ENCODE data around the gene PDLIM1.

PDLIM1 gene

GRCh38 chr10:95196046-95196445, 94.8 kb downstream of the PDLIM1 start:
- no peak for DNase-seq

- DNase-seq = no peak
Observed at GRCh38 chr10:95193944-95194343, 96.9 kb downstream of the PDLIM1 start, which contains the start of gene ACSM6. Gene ACSM6, plus strand, starts transcription at chr10:95194238. Its CDS starts 248 bp downstream, at chr10:95194486.

- DNase-seq = no peak
Observed at GRCh38 chr10:95188593-95188992, 102.2 kb downstream of the PDLIM1 start.

- DNase-seq = no peak
Observed at GRCh38 chr10:95187617-95188016, 103.2 kb downstream of the PDLIM1 start.

All from NCI-H1436 (cell line).